ENCODE data around the gene TAS2R1. TPM values are rescaled to one million over a fixed set of nuclear protein-coding genes. Genes with fewer than 3 reads are reported as not detected.

The TAS2R1 gene
- polyA plus RNA-seq, 2 of the 4 experiments (the other 2 are of a cell fraction): not detected

DNA sequence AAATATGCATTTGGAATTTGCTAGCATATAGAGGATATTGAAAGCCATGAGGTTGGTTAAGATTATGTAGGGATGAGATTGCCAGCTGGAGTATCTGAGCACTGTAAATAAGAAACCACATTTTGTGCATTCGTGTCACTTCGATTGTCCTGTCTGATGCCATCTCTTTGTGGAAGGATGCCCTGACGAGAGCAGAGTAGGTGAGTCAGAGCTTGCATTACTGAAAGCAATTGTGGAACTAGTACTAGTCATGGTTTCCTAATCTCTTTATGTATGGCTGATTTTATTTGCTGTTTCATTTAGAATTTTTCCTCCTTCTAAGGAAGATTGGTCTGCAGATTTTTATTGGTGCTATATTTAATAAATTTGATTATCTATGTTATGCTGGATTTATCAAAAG lies 14.5 kb upstream of the TAS2R1 start (continued):
- TF ChIP-seq JUN (IDR thresholded peaks at IDR 0.05): no peak

DNA sequence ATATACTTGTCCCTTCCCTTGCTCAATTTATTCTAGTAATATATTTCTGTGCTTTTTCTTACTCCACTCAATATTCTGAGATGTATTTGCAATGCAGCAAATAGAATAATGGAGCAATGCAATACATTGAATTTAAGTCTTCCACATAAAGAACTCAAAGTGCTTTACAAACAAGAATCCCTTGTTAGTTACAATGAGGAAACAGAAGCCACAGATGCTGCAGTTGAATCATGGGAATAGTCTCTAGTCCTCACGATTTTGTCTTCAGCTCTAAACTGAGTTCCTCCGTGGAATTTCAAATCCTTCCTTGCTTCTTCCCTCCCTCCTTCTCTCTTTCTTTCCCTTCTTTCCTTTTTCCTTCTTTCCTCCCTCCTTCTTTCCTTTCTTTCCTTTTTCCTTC lies 12.5 kb upstream of the TAS2R1 start:
- WGBS (ENCODE audit: missing lambda C conversion rate): 0% methylated on average over 2 of the region's 2 CpGs
- TF ChIP-seq HEYL (CRISPR knock-in tag; IDR thresholded peaks at IDR 0.05) (no peak), EP300 (IDR thresholded peaks at IDR 0.05) (no peak), CEBPB (IDR thresholded peaks at IDR 0.05) (no peak), KDM5A (IDR thresholded peaks at IDR 0.05) (no peak), FOSB (CRISPR knock-in tag; IDR thresholded peaks at IDR 0.05) (no peak), EHF (CRISPR knock-in tag; IDR thresholded peaks at IDR 0.05) (no peak), CHD4 (IDR thresholded peaks at IDR 0.05; ENCODE audit: borderline replicate concordance) (no peak), ZC3H11A (IDR thresholded peaks at IDR 0.05) (no peak), RARB (CRISPR knock-in tag; IDR thresholded peaks at IDR 0.05) (no peak), TFCP2L1 (CRISPR knock-in tag; IDR thresholded peaks at IDR 0.05) (no peak), SREBF2 (IDR thresholded peaks at IDR 0.05) (no peak), HOXB5 (CRISPR knock-in tag; IDR thresholded peaks at IDR 0.05) (no peak), RCOR1 (IDR thresholded peaks at IDR 0.05; ENCODE audit: low read depth, low read length) (no peak), NFE2L2 (conservative IDR thresholded peaks at IDR 0.05; ENCODE audit: low read length) (no peak), JUN (IDR thresholded peaks at IDR 0.05) (no peak), ZSCAN20 (CRISPR knock-in tag; IDR thresholded peaks at IDR 0.05) (no peak)
- TF ChIP-seq, protein P1, sequence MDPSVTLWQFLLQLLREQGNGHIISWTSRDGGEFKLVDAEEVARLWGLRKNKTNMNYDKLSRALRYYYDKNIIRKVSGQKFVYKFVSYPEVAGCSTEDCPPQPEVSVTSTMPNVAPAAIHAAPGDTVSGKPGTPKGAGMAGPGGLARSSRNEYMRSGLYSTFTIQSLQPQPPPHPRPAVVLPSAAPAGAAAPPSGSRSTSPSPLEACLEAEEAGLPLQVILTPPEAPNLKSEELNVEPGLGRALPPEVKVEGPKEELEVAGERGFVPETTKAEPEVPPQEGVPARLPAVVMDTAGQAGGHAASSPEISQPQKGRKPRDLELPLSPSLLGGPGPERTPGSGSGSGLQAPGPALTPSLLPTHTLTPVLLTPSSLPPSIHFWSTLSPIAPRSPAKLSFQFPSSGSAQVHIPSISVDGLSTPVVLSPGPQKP (IDR thresholded peaks at IDR 0.05; ENCODE audit: low read depth, low read length): no peak
- TF ChIP-seq, protein P2, sequence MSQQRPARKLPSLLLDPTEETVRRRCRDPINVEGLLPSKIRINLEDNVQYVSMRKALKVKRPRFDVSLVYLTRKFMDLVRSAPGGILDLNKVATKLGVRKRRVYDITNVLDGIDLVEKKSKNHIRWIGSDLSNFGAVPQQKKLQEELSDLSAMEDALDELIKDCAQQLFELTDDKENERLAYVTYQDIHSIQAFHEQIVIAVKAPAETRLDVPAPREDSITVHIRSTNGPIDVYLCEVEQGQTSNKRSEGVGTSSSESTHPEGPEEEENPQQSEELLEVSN (IDR thresholded peaks at IDR 0.05; ENCODE audit: borderline replicate concordance, low read depth): no peak
- TF ChIP-seq, protein P3, sequence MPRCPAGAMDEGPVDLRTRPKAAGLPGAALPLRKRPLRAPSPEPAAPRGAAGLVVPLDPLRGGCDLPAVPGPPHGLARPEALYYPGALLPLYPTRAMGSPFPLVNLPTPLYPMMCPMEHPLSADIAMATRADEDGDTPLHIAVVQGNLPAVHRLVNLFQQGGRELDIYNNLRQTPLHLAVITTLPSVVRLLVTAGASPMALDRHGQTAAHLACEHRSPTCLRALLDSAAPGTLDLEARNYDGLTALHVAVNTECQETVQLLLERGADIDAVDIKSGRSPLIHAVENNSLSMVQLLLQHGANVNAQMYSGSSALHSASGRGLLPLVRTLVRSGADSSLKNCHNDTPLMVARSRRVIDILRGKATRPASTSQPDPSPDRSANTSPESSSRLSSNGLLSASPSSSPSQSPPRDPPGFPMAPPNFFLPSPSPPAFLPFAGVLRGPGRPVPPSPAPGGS (IDR thresholded peaks at IDR 0.05): no peak
- TF ChIP-seq, protein P4, sequence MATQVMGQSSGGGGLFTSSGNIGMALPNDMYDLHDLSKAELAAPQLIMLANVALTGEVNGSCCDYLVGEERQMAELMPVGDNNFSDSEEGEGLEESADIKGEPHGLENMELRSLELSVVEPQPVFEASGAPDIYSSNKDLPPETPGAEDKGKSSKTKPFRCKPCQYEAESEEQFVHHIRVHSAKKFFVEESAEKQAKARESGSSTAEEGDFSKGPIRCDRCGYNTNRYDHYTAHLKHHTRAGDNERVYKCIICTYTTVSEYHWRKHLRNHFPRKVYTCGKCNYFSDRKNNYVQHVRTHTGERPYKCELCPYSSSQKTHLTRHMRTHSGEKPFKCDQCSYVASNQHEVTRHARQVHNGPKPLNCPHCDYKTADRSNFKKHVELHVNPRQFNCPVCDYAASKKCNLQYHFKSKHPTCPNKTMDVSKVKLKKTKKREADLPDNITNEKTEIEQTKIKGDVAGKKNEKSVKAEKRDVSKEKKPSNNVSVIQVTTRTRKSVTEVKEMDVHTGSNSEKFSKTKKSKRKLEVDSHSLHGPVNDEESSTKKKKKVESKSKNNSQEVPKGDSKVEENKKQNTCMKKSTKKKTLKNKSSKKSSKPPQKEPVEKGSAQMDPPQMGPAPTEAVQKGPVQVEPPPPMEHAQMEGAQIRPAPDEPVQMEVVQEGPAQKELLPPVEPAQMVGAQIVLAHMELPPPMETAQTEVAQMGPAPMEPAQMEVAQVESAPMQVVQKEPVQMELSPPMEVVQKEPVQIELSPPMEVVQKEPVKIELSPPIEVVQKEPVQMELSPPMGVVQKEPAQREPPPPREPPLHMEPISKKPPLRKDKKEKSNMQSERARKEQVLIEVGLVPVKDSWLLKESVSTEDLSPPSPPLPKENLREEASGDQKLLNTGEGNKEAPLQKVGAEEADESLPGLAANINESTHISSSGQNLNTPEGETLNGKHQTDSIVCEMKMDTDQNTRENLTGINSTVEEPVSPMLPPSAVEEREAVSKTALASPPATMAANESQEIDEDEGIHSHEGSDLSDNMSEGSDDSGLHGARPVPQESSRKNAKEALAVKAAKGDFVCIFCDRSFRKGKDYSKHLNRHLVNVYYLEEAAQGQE (IDR thresholded peaks at IDR 0.05): no peak

More for the DNA sequence above, 12.5 kb upstream of the TAS2R1 start:
- Histone ChIP-seq H3K4me2 (no peak overlapping the region), H3K9me3 (0 out of 3 replicates have a peak, but pooled peaks cover 3% of the 10 kb centered on the region), H3K27ac (no peak overlapping the region), H3K4me1 (no peaks in the 10 kb centered on the region), H3K4me3 (no peak overlapping the region)
- POLR2A ChIA-PET: no interaction called here
- DNase-seq (ENCODE audit: low read depth in 1 of 2, low spot score in 1 of 2): no peak
- CTCF ChIA-PET: no interaction called here
- no peak for FAIRE-seq
- no peak for ATAC-seq
